ENCODE results near the gene GCAT. TPM values are rescaled to one million over a fixed set of nuclear protein-coding genes. Genes with fewer than 3 reads are reported as not detected.

GCAT gene
- total and polyA plus RNA-seq, 2 of the 13 experiments (the other 11 are each of a cell fraction or from before 2014, with no cell fraction given): 28.0 to 50.3 TPM

GRCh38 chr22:37818409-37819104 is 10.8 kb downstream of the GCAT start:
- TF ChIP-seq AGO1 (IDR thresholded peaks at IDR 0.05; ENCODE audit: low read depth, low read length, poor library complexity, severe bottlenecking) (peak; percentile 68), ZNF441 (CRISPR knock-in tag; IDR thresholded peaks at IDR 0.05; ENCODE audit: borderline replicate concordance) (no peak), EEA1 (CRISPR knock-in tag; IDR thresholded peaks at IDR 0.05; ENCODE audit: borderline replicate concordance) (0 out of 2 replicates have a peak, but pooled peaks have one; percentile 13), FOSL2 (CRISPR knock-in tag; IDR thresholded peaks at IDR 0.05) (no peak), ZBTB38 (CRISPR knock-in tag; IDR thresholded peaks at IDR 0.05) (peak; percentile 85), AGO2 (optimal IDR thresholded peaks at IDR 0.05; ENCODE audit: low read depth, low read length) (peak; percentile 95), HOXA3 (CRISPR knock-in tag; IDR thresholded peaks at IDR 0.05) (peak; percentile 49), RBFOX2 (IDR thresholded peaks at IDR 0.05; ENCODE audit: low read depth, low read length) (peak; percentile 54), ZNF326 (CRISPR knock-in tag; IDR thresholded peaks at IDR 0.05; ENCODE audit: borderline replicate concordance) (peak; percentile 20; the same call in 1 of the 2 replicates), ZNF646 (CRISPR knock-in tag; IDR thresholded peaks at IDR 0.05) (0 out of 2 replicates have a peak, but pooled peaks have one; percentile 3)
- ChIA-PET POLR2A (interaction anchor here (0.8 to 5.5 kb wide), 19 partner anchors 8 to 210 kb away, joined by 3 to 67 read pairs (median 5); partner anchors contain the start of genes ANKRD54, C22orf23, GCAT and MICALL1), CTCF (ENCODE audit: low intra/inter-chr PET ratio, low total read pairs) (interaction anchor here (1.3 to 2.6 kb wide), 4 partner anchors 44 to 147 kb away, joined by 4 to 28 read pairs (median 14); no protein-coding TSS in a partner anchor)
- no peak overlapping the region for H2AFZ ChIP-seq (ENCODE audit: low read length)
- no TSS peak for BruUV-seq (replicated peaks)
- H3K4me2 ChIP-seq (ENCODE audit: low read depth, low read length): peak overlapping the region; percentile 68
- H3K27ac ChIP-seq (ENCODE audit: extremely low read length, insufficient read depth, low read length): peak overlapping the region; percentile 72
- FAIRE-seq: no peak
- H3K9ac ChIP-seq (ENCODE audit: insufficient read depth, low read depth, low read length): no peak overlapping the region
- WGBS (ENCODE audit: low lambda C conversion rate): 95% methylated on average over 34 of the region's 68 CpGs
- H3K27me3 ChIP-seq (ENCODE audit: control insufficient read depth in 1 of 2, insufficient read depth in 2 of 2, low read length in 2 of 2): no peaks in the 10 kb centered on the region
- no peak for DNase-seq (ENCODE audit: low spot score)
- in situ Hi-C loops (cut with HindIII; ENCODE audit: extremely low pct_ligation_motif_present, low pct_unique_long_range_greater_than_20kb): loop anchor here (5.0 to 10.0 kb wide), 2 partner anchors 44 to 116 kb away; no protein-coding TSS in a partner anchor
- peaks cover 57% of the 10 kb centered on the region for H3K4me1 ChIP-seq (ENCODE audit: insufficient read depth, low read length)
- peak; percentile 2 for ATAC-seq
- peaks cover 5 to 18% of the 10 kb centered on the region in 2 experiments; a peak in 4 of 5 replicates for H3K36me3 ChIP-seq (replicated peaks in 1 of 2; ENCODE audit: control insufficient read depth in 1 of 2, insufficient read depth in 2 of 2, low read length in 2 of 2)
- peak overlapping the region in 2 of 3 experiments; percentile 35 to 63; a peak in 3 of 6 replicates for H3K4me3 ChIP-seq (replicated peaks in 1 of 3; ENCODE audit: insufficient read depth in 1 of 3, low read depth in 2 of 3, low read length in 3 of 3)
- intact Hi-C loops (cut with micrococcal nuclease; ENCODE audit: unreplicated experiment): no loop called here
- no peaks in the 10 kb centered on the region for H3K79me2 ChIP-seq (ENCODE audit: insufficient read depth, low read length)
- no peaks in the 10 kb centered on the region for H3K9me3 ChIP-seq (ENCODE audit: low read length)
- H4K20me1 ChIP-seq (ENCODE audit: insufficient read depth, low read length): no peaks in the 10 kb centered on the region
